ENCODE data around the gene TSPAN18. TPM values are rescaled to one million over a fixed set of nuclear protein-coding genes. Genes with fewer than 3 reads are reported as not detected.

TSPAN18 gene
- total RNA-seq, 1 experiment from 2014 or later, result 2.8 TPM

DNA sequence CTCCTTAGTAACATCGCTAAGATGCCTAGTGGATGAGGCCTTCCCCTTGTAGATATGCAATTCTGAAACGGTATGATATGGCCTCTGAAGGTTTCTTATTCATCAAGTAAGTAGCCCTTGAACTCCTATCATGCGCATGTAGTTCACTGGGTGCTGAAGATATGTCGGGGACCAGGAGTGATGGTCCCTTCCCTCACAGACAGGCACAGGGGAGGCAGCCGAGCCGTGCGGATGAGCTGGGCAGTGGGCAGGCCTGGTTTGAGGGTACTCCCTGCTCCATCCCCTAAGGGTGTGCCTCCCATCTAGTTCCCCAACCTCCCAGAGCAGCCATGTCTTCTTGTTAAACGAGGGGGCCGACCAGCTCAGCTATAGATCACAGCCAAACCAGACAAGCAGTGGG lies 183.8 kb downstream of the TSPAN18 start:
- Histone ChIP-seq H3K27me3 (replicated peaks; ENCODE audit: insufficient read depth, low read depth, low read length, poor library complexity) (no peaks in the 10 kb centered on the region), H3K27ac (ENCODE audit: low read depth, low read length, poor library complexity, severe bottlenecking) (no peak overlapping the region), H3K9me3 (ENCODE audit: low read depth, low read length, poor library complexity, severe bottlenecking) (no peaks in the 10 kb centered on the region), H3K4me3 (ENCODE audit: low read depth, low read length, poor library complexity, severe bottlenecking) (no peak overlapping the region), H3K36me3 (ENCODE audit: insufficient read depth, low read length, poor library complexity, severe bottlenecking) (no peaks in the 10 kb centered on the region), H3K4me1 (ENCODE audit: insufficient read depth, low read length, poor library complexity, severe bottlenecking) (peaks cover 16% of the 10 kb centered on the region)
- intact Hi-C loops (cut with micrococcal nuclease; ENCODE audit: unreplicated experiment), result loop anchor here (5.0 to 10.0 kb wide), 2 partner anchors 353 to 816 kb away; partner anchors contain the start of gene EXT2
- CTCF ChIA-PET, result interaction anchor here (1.2 to 2.1 kb wide), 6 partner anchors 10 to 293 kb away, joined by 5 to 19 read pairs (median 7); no protein-coding TSS in a partner anchor
- POLR2A ChIA-PET (ENCODE audit: low non-redundant PET), result no interaction called here
- no peak for DNase-seq (ENCODE audit: low spot score)
- BruUV-seq (replicated peaks), result no TSS peak
- TF ChIP-seq CTCF (conservative IDR thresholded peaks at IDR 0.05; ENCODE audit: low read depth, low read length) (no peak), EZH2 (IDR thresholded peaks at IDR 0.05; ENCODE audit: borderline replicate concordance, low read depth, low read length, poor library complexity, severe bottlenecking) (no peak)

GRCh38 chr11:44911029-44911814 lies 184.5 kb downstream of the TSPAN18 start:
- Histone ChIP-seq H3K4me3 (ENCODE audit: low read depth, low read length, poor library complexity, severe bottlenecking) (no peak overlapping the region), H3K27me3 (replicated peaks; ENCODE audit: insufficient read depth, low read depth, low read length, poor library complexity) (no peaks in the 10 kb centered on the region), H3K27ac (ENCODE audit: low read depth, low read length, poor library complexity, severe bottlenecking) (no peak overlapping the region), H3K36me3 (ENCODE audit: insufficient read depth, low read length, poor library complexity, severe bottlenecking) (no peaks in the 10 kb centered on the region), H3K4me1 (ENCODE audit: insufficient read depth, low read length, poor library complexity, severe bottlenecking) (peaks cover 16% of the 10 kb centered on the region), H3K9me3 (ENCODE audit: low read depth, low read length, poor library complexity, severe bottlenecking) (no peaks in the 10 kb centered on the region)
- DNase-seq (ENCODE audit: low spot score), result peak; percentile 98
- ChIA-PET POLR2A (ENCODE audit: low non-redundant PET) (no interaction called here), CTCF (interaction anchor here (0.5 to 2.1 kb wide), 27 partner anchors 11 to 578 kb away, joined by 3 to 19 read pairs (median 4); partner anchors contain the start of gene CD82)
- BruUV-seq (replicated peaks), result no TSS peak
- TF ChIP-seq EZH2 (IDR thresholded peaks at IDR 0.05; ENCODE audit: borderline replicate concordance, low read depth, low read length, poor library complexity, severe bottlenecking) (no peak), CTCF (conservative IDR thresholded peaks at IDR 0.05; ENCODE audit: low read depth, low read length) (peak; percentile 100)
- intact Hi-C loops (cut with micrococcal nuclease; ENCODE audit: unreplicated experiment), result loop anchor here (1.0 to 10.0 kb wide), 4 partner anchors 183 to 816 kb away; partner anchors contain the start of gene EXT2

- Histone ChIP-seq H3K4me1 (ENCODE audit: insufficient read depth, low read length, poor library complexity, severe bottlenecking) (peaks cover 16% of the 10 kb centered on the region), H3K4me3 (ENCODE audit: low read depth, low read length, poor library complexity, severe bottlenecking) (no peak overlapping the region), H3K27me3 (replicated peaks; ENCODE audit: insufficient read depth, low read depth, low read length, poor library complexity) (no peaks in the 10 kb centered on the region), H3K36me3 (ENCODE audit: insufficient read depth, low read length, poor library complexity, severe bottlenecking) (no peaks in the 10 kb centered on the region), H3K27ac (ENCODE audit: low read depth, low read length, poor library complexity, severe bottlenecking) (no peak overlapping the region), H3K9me3 (ENCODE audit: low read depth, low read length, poor library complexity, severe bottlenecking) (no peaks in the 10 kb centered on the region)
- CTCF ChIA-PET, result interaction anchor here (0.5 to 2.1 kb wide), 13 partner anchors 15 to 501 kb away, joined by 3 to 19 read pairs (median 5); no protein-coding TSS in a partner anchor
- TF ChIP-seq CTCF (conservative IDR thresholded peaks at IDR 0.05; ENCODE audit: low read depth, low read length) (no peak), EZH2 (IDR thresholded peaks at IDR 0.05; ENCODE audit: borderline replicate concordance, low read depth, low read length, poor library complexity, severe bottlenecking) (no peak)
- no TSS peak for BruUV-seq (replicated peaks)
- intact Hi-C loops (cut with micrococcal nuclease; ENCODE audit: unreplicated experiment), result loop anchor here (5.0 to 10.0 kb wide), 2 partner anchors 355 to 818 kb away; partner anchors contain the start of gene EXT2
- DNase-seq (ENCODE audit: low spot score), result no peak
- POLR2A ChIA-PET (ENCODE audit: low non-redundant PET), result no interaction called here
Measured at GRCh38 chr11:44912270-44912987, 185.7 kb downstream of the TSPAN18 start.

All from A673 (cell line).